ENCODE data around the gene GPX2.
"Not testable (repeated sequence)": the region's sequence is repeated elsewhere in the genome, so short reads cannot be mapped to it uniquely, and the experiment has no call there.

The GPX2 gene

DNA sequence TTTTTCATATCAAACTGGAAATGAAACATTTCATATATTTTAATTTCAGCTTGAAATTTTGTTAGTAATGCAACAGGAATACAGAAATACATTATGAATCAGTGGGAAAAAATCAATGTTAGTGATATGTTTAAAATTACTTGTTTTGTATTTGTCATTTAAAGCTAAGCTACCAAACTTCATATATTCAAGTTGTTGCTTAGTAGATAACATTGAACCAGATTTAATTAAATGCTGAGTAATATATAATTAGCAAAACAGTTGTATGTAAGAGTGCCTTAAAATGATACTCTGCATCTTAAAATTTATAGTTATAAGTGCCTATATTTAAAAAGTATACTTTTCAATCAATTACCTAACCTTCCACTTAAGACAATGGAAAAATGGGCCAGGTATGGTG, 23.3 kb downstream of the GPX2 start:
- H3K9ac ChIP-seq, result no peak overlapping the region
- H3K4me2 ChIP-seq, result no peak overlapping the region
- H3K36me3 ChIP-seq, result peaks cover 30% of the 10 kb centered on the region
- H3K4me1 ChIP-seq, result peaks cover 13% of the 10 kb centered on the region
- H3K27me3 ChIP-seq, result no peaks in the 10 kb centered on the region
- H4K20me1 ChIP-seq, result peaks cover 77% of the 10 kb centered on the region
- H3K4me3 ChIP-seq, result no peak overlapping the region
- no peak for TF ChIP-seq Cebpa-rat (IDR thresholded peaks at IDR 0.05)
- no peak overlapping the region for H3K27ac ChIP-seq
- H3K9me3 ChIP-seq, result no peaks in the 10 kb centered on the region; the same call in 1 of the 2 replicates

DNA sequence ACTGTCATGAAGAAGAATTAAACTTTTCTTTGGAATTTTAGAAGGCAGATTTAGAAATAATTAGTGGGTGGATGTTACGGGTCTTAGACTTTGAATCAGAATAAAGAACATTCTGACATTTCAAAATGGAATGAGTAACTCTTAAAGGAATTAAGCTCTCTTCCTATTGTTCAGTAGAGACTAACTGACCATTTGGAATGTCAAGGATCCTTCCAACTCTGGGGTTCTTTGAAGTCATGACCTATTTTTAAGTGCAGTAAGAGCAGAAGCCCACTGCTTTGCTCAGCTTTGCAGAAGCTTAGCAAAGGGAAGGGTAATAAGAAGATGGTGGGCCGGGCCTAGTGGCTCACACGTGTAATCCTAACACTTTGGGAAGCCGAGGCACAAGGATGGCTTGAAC, 24.3 kb downstream of the GPX2 start:
- Histone ChIP-seq H3K9ac (no peak overlapping the region), H3K27ac (no peak overlapping the region), H4K20me1 (peaks cover 68% of the 10 kb centered on the region), H3K4me3 (no peak overlapping the region), H3K9me3 (no peaks in the 10 kb centered on the region; the same call in 1 of the 2 replicates), H3K4me1 (peaks cover 18% of the 10 kb centered on the region), H3K4me2 (no peak overlapping the region), H3K27me3 (no peaks in the 10 kb centered on the region), H3K36me3 (peaks cover 24% of the 10 kb centered on the region)
- no peak for TF ChIP-seq Cebpa-rat (IDR thresholded peaks at IDR 0.05)

DNA sequence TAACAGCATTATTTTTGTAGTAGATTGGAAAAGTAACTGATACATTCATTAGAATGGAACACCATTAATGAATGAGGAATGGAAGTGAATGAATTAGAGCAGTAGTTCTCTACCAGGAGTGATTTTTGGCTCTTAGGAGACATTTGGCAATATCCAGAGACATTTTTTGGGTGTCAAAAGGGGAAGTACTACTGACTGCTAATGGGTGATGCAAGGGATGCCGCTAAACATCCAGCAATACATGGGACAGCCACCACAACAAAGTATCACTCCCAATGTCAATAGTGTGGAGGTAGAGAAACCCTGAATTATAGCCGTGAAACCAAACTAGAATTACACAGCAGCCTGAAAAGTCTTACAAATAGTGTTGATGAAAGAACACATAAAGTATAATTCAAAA, 26.7 kb downstream of the GPX2 start:
- Histone ChIP-seq H3K9ac (no peak overlapping the region), H3K4me3 (peak overlapping the region; percentile 97; the same call in 1 of the 2 replicates)

DNA sequence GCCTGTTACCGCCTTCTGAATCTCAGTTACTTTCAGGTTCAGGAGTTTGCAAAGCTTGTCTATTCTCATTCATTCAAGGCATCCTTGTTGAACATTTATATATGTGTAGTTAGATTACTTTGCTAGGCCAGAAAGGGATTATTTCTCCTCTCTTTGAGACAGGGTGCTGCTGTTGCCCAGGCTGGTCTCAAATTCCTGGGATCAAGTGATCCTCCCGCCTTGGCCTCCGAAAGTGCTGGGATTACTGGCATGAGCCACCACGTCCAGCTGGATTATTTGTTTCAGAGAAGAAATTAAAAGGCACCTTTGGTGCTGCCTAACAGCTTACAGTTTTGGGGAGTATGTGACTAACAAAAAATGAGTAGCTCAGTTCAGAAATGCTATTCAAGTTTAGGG, 27.5 kb downstream of the GPX2 start:
- H3K4me2 ChIP-seq, result peak overlapping the region; percentile 88
- H3K27ac ChIP-seq, result peak overlapping the region; percentile 97
- peaks cover 37% of the 10 kb centered on the region for H4K20me1 ChIP-seq
- H3K27me3 ChIP-seq, result no peaks in the 10 kb centered on the region
- no peaks in the 10 kb centered on the region; the same call in 1 of the 2 replicates for H3K9me3 ChIP-seq
- peak overlapping the region; percentile 98 for H3K9ac ChIP-seq
- TF ChIP-seq Cebpa-rat (IDR thresholded peaks at IDR 0.05), result no peak
- peaks cover 18% of the 10 kb centered on the region; the same call in 1 of the 2 replicates for H3K36me3 ChIP-seq
- H3K4me3 ChIP-seq, result peak overlapping the region; percentile 97
- peaks cover 23% of the 10 kb centered on the region for H3K4me1 ChIP-seq

More for the DNA sequence above, 26.7 kb downstream of the GPX2 start:
- Histone ChIP-seq H3K4me1 (peaks cover 23% of the 10 kb centered on the region), H4K20me1 (peaks cover 44% of the 10 kb centered on the region), H3K27me3 (no peaks in the 10 kb centered on the region), H3K4me2 (peak overlapping the region; percentile 88), H3K9me3 (no peaks in the 10 kb centered on the region; the same call in 1 of the 2 replicates), H3K36me3 (peaks cover 18% of the 10 kb centered on the region; the same call in 1 of the 2 replicates), H3K27ac (no peak overlapping the region)
- no peak for TF ChIP-seq Cebpa-rat (IDR thresholded peaks at IDR 0.05)

DNA sequence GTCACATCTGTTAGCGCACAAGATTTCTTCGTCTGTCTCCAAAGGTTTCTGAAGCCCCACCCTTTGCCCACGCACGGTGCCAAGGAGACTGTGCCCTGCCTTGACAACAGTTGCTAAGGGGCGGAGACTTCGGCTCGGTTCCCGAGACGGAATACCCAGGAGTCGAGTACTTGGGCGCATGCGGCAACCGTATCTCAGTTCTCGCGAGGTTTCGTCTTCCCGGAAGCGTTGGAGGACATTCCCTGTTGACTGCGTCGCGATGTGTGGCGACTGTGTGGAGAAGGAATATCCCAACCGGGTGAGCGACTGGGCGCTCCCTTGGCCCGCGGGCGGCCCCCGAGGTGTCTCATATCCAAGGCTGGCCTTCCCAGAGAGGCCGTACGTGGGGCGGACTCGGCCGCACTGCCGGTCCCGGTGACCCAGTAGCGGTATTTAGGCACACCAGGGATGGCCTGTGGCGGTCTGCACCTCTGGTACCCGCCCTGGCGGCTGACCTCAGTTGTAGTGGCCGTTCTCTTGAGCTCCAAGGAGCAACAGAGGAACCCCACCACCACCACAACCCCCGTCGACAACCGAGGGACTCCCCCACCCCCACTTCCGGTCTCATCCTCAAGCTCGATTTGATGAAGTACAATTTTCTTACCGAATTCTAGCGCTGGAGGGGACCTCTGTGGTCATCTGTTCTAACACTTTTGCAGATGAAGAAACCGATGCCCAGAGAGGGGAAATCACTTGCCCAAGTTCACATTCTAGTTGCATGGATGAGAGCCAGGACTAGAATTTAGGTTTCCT, 28.1 kb downstream of the GPX2 start, which contains the start of gene CHURC1:
Gene CHURC1, plus strand, starts transcription at position 219 of the 792 bp plus-strand sequence. Its CDS starts 41 bp downstream, at position 260.
- H3K9me3 ChIP-seq, result no peaks in the 10 kb centered on the region; the same call in 1 of the 2 replicates
- no peak for TF ChIP-seq Cebpa-rat (IDR thresholded peaks at IDR 0.05)
- H3K27ac ChIP-seq, result peak within 1 kb of the TSS; percentile 97
- H3K9ac ChIP-seq, result peak within 1 kb of the TSS; percentile 98
- no peaks in the 10 kb centered on the region for H3K27me3 ChIP-seq
- H3K4me2 ChIP-seq, result peak within 1 kb of the TSS; percentile 88
- H3K4me1 ChIP-seq, result peaks cover 23% of the 10 kb centered on the region
- peaks cover 18% of the 10 kb centered on the region; the same call in 1 of the 2 replicates for H3K36me3 ChIP-seq
- H4K20me1 ChIP-seq, result peaks cover 31% of the 10 kb centered on the region
- H3K4me3 ChIP-seq, result peak within 1 kb of the TSS; percentile 97

DNA sequence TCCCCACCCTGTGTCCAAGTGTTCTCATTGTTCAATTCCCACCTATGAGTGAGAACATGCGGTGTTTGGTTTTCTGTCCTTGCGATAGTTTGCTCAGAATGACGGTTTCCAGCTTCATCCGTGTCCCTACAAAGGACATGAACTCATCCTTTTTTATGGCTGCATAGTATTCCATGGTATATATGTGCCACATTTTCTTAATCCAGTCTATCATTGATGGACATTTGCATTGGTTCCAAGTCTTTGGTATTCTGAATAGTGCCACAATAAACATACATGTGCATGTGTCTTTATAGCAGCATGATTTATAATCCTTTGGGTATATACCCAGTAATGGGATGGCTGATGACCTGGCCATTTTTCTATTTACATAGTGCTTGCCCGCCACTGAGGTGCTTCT, 29.1 kb downstream of the GPX2 start:
- H3K27ac ChIP-seq, H3K27me3 ChIP-seq, H3K9ac ChIP-seq, H3K9me3 ChIP-seq, H3K4me3 ChIP-seq: not testable (repeated sequence)
- Histone ChIP-seq H3K4me2 (peak overlapping the region; percentile 88), H3K4me1 (peaks cover 23% of the 10 kb centered on the region), H3K36me3 (peaks cover 16% of the 10 kb centered on the region; the same call in 1 of the 2 replicates), H4K20me1 (peaks cover 22% of the 10 kb centered on the region)

DNA sequence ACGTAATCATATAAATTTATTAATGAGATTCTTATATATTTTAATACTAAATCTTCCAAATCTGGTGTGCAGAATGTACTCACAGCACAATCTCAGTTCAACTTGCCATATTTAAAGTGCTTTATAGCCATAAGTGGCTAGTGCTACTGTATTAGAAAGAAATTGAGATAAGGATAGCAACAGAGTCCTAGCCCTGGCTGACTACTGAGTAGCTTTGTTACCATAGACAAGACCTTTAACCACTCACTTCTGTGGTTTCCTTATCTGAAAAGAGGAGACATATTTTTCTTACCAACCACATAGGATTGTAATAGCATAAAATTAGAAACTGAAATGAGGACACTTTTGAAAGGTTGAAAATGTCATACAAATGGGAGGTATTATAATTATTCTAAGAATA, 30.3 kb downstream of the GPX2 start:
- no peaks in the 10 kb centered on the region for H3K27me3 ChIP-seq
- H4K20me1 ChIP-seq, result peaks cover 10% of the 10 kb centered on the region; the same call in 1 of the 2 replicates
- no peak for TF ChIP-seq Cebpa-rat (IDR thresholded peaks at IDR 0.05)
- H3K4me2 ChIP-seq, result no peak overlapping the region
- no peak overlapping the region for H3K27ac ChIP-seq
- H3K9ac ChIP-seq, result no peak overlapping the region
- H3K36me3 ChIP-seq, result peaks cover 9% of the 10 kb centered on the region; the same call in 1 of the 2 replicates
- H3K9me3 ChIP-seq, result no peaks in the 10 kb centered on the region; the same call in 1 of the 2 replicates
- H3K4me3 ChIP-seq, result no peak overlapping the region
- H3K4me1 ChIP-seq, result peaks cover 23% of the 10 kb centered on the region

DNA sequence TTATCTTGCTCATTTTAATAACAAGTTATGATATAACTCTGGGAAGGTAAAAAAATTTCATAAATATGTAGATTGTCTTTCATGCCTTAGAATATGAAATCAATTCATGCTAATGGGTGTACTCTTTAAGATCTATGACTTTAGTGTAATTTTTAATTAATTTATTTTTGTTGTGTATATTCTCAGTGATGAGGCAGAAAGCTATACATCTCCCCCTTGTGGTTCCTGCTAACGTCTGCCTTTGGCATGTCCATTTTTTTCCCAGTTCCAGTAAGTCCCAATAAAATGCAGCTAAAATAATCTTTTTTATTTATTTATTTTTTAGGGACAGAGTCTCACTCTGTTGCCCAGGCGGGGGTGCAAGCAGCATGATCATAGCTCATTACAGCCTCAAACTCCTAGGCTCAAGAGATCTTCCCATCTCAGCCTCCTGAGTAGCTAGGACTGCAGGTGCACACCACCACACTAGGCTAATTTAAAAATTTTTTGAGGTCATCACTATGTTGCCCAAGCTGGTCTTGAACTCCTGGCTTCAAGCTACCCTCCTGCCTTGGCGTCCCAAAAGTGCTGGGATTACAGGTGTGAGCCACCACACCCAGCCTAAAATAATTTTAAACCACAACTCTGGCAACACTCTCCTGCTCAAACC, 31.6 kb downstream of the GPX2 start:
- no peak for TF ChIP-seq Cebpa-rat (IDR thresholded peaks at IDR 0.05)

DNA sequence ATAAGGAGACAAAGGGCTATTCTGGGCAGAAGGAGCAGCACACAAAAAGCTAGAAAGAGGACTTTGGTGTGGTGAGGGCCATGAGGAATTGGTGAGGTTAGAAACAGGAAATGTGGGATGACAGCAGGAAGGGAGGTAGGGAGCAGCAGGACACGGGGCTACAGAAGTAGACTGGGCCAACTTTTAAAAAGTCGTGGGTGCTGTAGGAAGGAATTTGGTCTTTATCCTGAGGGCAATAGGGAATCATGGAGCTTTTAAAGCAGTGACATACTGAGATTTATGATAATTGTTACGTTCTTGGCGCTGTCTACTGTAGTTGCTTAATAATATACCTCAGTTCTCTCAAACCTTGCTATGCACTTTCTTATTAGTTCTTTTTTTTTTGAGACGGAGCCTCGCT, 36.5 kb downstream of the GPX2 start:
- no peaks in the 10 kb centered on the region for H3K9me3 ChIP-seq
- no peak overlapping the region for H3K4me3 ChIP-seq
- H3K4me2 ChIP-seq, result peak overlapping the region; percentile 16; the same call in 1 of the 2 replicates
- H3K36me3 ChIP-seq, result no peaks in the 10 kb centered on the region
- TF ChIP-seq Cebpa-rat (IDR thresholded peaks at IDR 0.05), result no peak
- H3K4me1 ChIP-seq, result peaks cover 5% of the 10 kb centered on the region; the same call in 1 of the 2 replicates
- H4K20me1 ChIP-seq, result no peaks in the 10 kb centered on the region
- H3K9ac ChIP-seq, result no peak overlapping the region
- H3K27me3 ChIP-seq, result no peaks in the 10 kb centered on the region
- no peak overlapping the region for H3K27ac ChIP-seq

More for the DNA sequence above, 31.6 kb downstream of the GPX2 start:
- Histone ChIP-seq H3K9me3 (no peaks in the 10 kb centered on the region), H3K27ac (no peak overlapping the region), H3K4me3 (no peak overlapping the region), H3K27me3 (no peaks in the 10 kb centered on the region), H3K36me3 (no peaks in the 10 kb centered on the region), H3K4me1 (peaks cover 23% of the 10 kb centered on the region), H4K20me1 (peaks cover 6% of the 10 kb centered on the region; the same call in 1 of the 2 replicates), H3K4me2 (no peak overlapping the region), H3K9ac (no peak overlapping the region)

DNA sequence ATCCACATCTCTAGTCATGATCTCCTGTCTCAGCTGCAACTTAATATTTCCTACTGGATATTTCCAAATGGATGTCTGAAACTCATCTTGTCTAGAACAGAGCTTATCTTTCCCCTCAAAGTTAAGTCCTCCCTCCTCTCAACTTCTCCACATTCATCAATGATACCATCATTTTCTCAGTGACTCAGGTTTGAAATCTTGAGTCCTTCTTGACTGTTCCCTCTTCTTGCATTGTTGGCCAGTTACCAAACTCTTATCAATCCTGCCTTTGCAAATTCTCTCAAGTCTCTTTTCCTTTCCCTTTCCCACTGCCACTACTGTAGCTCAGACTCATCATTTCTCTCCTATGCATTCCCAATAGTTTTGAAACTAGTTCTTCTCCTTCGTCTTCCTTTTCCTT, 42.6 kb downstream of the GPX2 start:
- TF ChIP-seq Cebpa-rat (IDR thresholded peaks at IDR 0.05), result no peak
- H3K4me3 ChIP-seq, result no peak overlapping the region
- H3K27me3 ChIP-seq, result no peaks in the 10 kb centered on the region
- no peaks in the 10 kb centered on the region for H3K36me3 ChIP-seq
- no peaks in the 10 kb centered on the region for H3K9me3 ChIP-seq
- H4K20me1 ChIP-seq, result no peaks in the 10 kb centered on the region
- H3K4me1 ChIP-seq, result no peaks in the 10 kb centered on the region
- H3K9ac ChIP-seq, result no peak overlapping the region
- H3K27ac ChIP-seq, result no peak overlapping the region
- H3K4me2 ChIP-seq, result no peak overlapping the region
